ENCODE results near the gene RRP12. TPM values are rescaled to one million over a fixed set of nuclear protein-coding genes. Genes with fewer than 3 reads are reported as not detected.

The RRP12 gene
- total and polyA plus RNA-seq, 9 of the 15 experiments (the other 6 are each of a cell fraction or from before 2014, with no cell fraction given): 4.6 to 68.2 (median 21.8) TPM

DNA sequence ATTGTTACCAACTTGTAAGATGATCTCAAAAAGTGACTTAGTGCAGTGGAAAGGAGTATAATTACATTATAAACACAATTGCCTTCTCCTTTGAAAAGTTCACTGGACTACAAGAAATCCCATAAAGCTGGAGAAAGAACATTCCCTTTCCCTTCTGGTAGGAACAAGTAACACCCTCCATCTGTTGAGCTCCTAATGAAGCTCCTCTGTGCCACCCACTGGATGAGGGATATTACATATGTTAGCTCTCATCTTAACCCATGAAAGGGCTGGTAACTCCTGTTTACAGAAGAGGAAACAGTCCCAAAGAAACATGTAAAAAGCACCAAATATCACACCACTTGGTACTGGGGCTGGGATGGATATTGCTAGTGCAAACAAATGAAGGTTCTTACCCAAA lies 32.9 kb upstream of the RRP12 start (continued):
- TF ChIP-seq, protein P1, sequence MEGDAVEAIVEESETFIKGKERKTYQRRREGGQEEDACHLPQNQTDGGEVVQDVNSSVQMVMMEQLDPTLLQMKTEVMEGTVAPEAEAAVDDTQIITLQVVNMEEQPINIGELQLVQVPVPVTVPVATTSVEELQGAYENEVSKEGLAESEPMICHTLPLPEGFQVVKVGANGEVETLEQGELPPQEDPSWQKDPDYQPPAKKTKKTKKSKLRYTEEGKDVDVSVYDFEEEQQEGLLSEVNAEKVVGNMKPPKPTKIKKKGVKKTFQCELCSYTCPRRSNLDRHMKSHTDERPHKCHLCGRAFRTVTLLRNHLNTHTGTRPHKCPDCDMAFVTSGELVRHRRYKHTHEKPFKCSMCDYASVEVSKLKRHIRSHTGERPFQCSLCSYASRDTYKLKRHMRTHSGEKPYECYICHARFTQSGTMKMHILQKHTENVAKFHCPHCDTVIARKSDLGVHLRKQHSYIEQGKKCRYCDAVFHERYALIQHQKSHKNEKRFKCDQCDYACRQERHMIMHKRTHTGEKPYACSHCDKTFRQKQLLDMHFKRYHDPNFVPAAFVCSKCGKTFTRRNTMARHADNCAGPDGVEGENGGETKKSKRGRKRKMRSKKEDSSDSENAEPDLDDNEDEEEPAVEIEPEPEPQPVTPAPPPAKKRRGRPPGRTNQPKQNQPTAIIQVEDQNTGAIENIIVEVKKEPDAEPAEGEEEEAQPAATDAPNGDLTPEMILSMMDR (IDR thresholded peaks at IDR 0.05 in 2 of 3, conservative IDR thresholded peaks at IDR 0.05 in 1 of 3; ENCODE audit: insufficient read depth in 2 of 3, low read depth in 1 of 3, low read length in 3 of 3): 0 out of 6 replicates have a peak, but pooled peaks of 1 of the 3 experiments have one; percentile 7
- TF ChIP-seq POLR2AphosphoS2 (IDR thresholded peaks at IDR 0.05; ENCODE audit: low read length) (0 out of 2 replicates have a peak, but pooled peaks have one; percentile 90), XRCC4 (IDR thresholded peaks at IDR 0.05; ENCODE audit: extremely low read depth, insufficient read depth, insufficient read length) (no peak), POLR2AphosphoS5 (IDR thresholded peaks at IDR 0.05; ENCODE audit: control insufficient read depth, insufficient read depth, low read depth, low read length) (peak; percentile 16; the same call in 1 of the 2 replicates), C11orf30 (IDR thresholded peaks at IDR 0.05; ENCODE audit: low read depth) (no peak)

DNA sequence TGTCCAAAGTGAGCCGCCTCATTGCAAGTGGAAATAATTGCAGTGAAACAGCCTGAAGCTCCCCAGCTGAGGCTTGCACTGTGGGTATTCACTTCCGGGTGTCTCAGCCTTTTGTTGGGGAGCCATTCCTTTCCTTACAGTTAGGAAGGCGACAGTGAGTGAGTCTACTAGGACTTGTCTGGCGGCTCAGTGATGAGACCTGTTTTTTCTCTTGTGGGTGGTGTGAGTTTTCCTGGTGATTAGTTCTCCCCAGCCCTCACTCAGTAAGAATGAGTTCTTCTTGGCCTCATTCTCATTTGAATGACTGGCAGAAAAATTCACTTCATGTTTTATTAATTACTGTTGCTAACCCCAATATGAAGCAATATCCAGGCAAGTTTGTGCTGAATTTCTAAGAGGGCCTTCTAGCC lies 27.4 kb upstream of the RRP12 start:
- intact Hi-C loops (cut with micrococcal nuclease) (no loop called here), in situ Hi-C loops (cut with MboI) (no loop called here)
- DNase-seq (ENCODE audit: extremely low read depth in 1 of 4, low spot score in 3 of 4): peak in 1 of 4 experiments; percentile 24
- TF ChIP-seq CEBPG (CRISPR knock-in tag; IDR thresholded peaks at IDR 0.05) (no peak), CEBPG (tag; conservative IDR thresholded peaks at IDR 0.05 in 1 of 2, IDR thresholded peaks at IDR 0.05 in 1 of 2) (peak in 1 of 2 experiments; percentile 22; a peak in 1 of 4 replicates), NR2C1 (IDR thresholded peaks at IDR 0.05) (peak; percentile 57), NR2C1 (tag; IDR thresholded peaks at IDR 0.05) (0 out of 2 replicates have a peak, but pooled peaks have one; percentile 30), BRD4 (IDR thresholded peaks at IDR 0.05) (no peak), SREBF1 (IDR thresholded peaks at IDR 0.05; ENCODE audit: borderline replicate concordance, low read depth, low read length) (no peak), GABPA (tag; conservative IDR thresholded peaks at IDR 0.05; ENCODE audit: low read depth) (0 out of 2 replicates have a peak, but pooled peaks have one; percentile 43), NR2C2 (CRISPR knock-in tag; IDR thresholded peaks at IDR 0.05) (no peak), NR2C2 (tag; IDR thresholded peaks at IDR 0.05) (peak; percentile 54)
- TF ChIP-seq, protein P2, sequence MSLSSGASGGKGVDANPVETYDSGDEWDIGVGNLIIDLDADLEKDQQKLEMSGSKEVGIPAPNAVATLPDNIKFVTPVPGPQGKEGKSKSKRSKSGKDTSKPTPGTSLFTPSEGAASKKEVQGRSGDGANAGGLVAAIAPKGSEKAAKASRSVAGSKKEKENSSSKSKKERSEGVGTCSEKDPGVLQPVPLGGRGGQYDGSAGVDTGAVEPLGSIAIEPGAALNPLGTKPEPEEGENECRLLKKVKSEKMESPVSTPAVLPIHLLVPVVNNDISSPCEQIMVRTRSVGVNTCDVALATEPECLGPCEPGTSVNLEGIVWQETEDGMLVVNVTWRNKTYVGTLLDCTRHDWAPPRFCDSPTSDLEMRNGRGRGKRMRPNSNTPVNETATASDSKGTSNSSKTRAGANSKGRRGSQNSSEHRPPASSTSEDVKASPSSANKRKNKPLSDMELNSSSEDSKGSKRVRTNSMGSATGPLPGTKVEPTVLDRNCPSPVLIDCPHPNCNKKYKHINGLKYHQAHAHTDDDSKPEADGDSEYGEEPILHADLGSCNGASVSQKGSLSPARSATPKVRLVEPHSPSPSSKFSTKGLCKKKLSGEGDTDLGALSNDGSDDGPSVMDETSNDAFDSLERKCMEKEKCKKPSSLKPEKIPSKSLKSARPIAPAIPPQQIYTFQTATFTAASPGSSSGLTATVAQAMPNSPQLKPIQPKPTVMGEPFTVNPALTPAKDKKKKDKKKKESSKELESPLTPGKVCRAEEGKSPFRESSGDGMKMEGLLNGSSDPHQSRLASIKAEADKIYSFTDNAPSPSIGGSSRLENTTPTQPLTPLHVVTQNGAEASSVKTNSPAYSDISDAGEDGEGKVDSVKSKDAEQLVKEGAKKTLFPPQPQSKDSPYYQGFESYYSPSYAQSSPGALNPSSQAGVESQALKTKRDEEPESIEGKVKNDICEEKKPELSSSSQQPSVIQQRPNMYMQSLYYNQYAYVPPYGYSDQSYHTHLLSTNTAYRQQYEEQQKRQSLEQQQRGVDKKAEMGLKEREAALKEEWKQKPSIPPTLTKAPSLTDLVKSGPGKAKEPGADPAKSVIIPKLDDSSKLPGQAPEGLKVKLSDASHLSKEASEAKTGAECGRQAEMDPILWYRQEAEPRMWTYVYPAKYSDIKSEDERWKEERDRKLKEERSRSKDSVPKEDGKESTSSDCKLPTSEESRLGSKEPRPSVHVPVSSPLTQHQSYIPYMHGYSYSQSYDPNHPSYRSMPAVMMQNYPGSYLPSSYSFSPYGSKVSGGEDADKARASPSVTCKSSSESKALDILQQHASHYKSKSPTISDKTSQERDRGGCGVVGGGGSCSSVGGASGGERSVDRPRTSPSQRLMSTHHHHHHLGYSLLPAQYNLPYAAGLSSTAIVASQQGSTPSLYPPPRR (CRISPR knock-in tag; IDR thresholded peaks at IDR 0.05; ENCODE audit: borderline replicate concordance): no peak

More for the DNA sequence above, 27.4 kb upstream of the RRP12 start:
- FAIRE-seq (no peak), ATAC-seq (no peak)
- Histone ChIP-seq H3K9me3 (replicated peaks; ENCODE audit: control insufficient read depth, insufficient read depth, low read depth, low read length) (no peaks in the 10 kb centered on the region), H3K9me1 (ENCODE audit: control insufficient read depth, insufficient read depth, low read length) (no peaks in the 10 kb centered on the region), H3K9ac (ENCODE audit: insufficient read depth in 1 of 2, low read depth in 2 of 2, low read length in 2 of 2) (peak overlapping the region; percentile 81 to 93; a peak in 3 of 4 replicates), H3K27me3 (ENCODE audit: control insufficient read depth in 2 of 2, insufficient read depth in 2 of 2, low read length in 2 of 2) (no peaks in the 10 kb centered on the region), H3K79me2 (ENCODE audit: control insufficient read depth, insufficient read depth, low read length) (peaks cover 46% of the 10 kb centered on the region), H4K20me1 (replicated peaks; ENCODE audit: control insufficient read depth, insufficient read depth, low read length) (peaks cover 20% of the 10 kb centered on the region), H3K4me1 (replicated peaks in 1 of 2; ENCODE audit: control insufficient read depth in 2 of 2, insufficient read depth in 2 of 2, low read length in 2 of 2) (peaks cover 6 to 12% of the 10 kb centered on the region in 2 experiments; a peak in 3 of 5 replicates), H2AFZ (ENCODE audit: low read depth, low read length) (no peak overlapping the region), H3K4me2 (ENCODE audit: insufficient read depth, low read length) (peak overlapping the region; percentile 99), H3K27ac (ENCODE audit: extremely low read depth, low read depth, low read length) (peak overlapping the region; percentile 89; the same call in 2 of the 3 replicates), H3K4me3 (peak overlapping the region; percentile 90), H3K36me3 (ENCODE audit: control insufficient read depth, insufficient read depth, low read length) (peaks cover 56% of the 10 kb centered on the region)
- BruUV-seq (replicated peaks): no TSS peak
- ChIA-PET POLR2A (interaction anchor here (0.7 to 1.7 kb wide), 5 partner anchors 10 to 31 kb away, joined by 3 to 6 read pairs (median 4); no protein-coding TSS in a partner anchor), CTCF (ENCODE audit: low intra/inter-chr PET ratio) (no interaction called here)
- whole genome bisulfite sequencing (ENCODE audit: insufficient coverage, low coverage, missing lambda C conversion rate): 37% methylated on average over 4 of the region's 4 CpGs

Measured in K562 (cell line).